Liver (tissue), 3 donors: ENCODE measurements around the gene RCOR2.

ENCODE experiments used
- EGR1 ChIP-seq, 2 donors: IDR thresholded peaks; 2 replicates each; pipeline ENCODE4 v1.6.1; 2016 to 2018; ENCODE audit warnings: antibody characterized with exemption in 2 of 2, low read depth in 2 of 2
- SP1 ChIP-seq: IDR thresholded peaks from 2 replicates; pipeline ENCODE4 v1.6.1; 2018; ENCODE audit warnings: antibody characterized with exemption, mild to moderate bottlenecking
- TF ChIP-seq, protein P1 (sequence below): fragments of 150-350 bp; IDR thresholded peaks from 2 replicates; pipeline ENCODE4 v1.5.1; 2017; ENCODE audit warnings: improper control_type of control experiment, low read depth, low read length; ENCODE audit not compliant: missing input control
- TF ChIP-seq, protein P2 (sequence below): IDR thresholded peaks from 2 replicates; pipeline ENCODE4 v1.6.1; 2016; ENCODE audit warnings: antibody characterized with exemption
- TF ChIP-seq, protein P3 (sequence below): IDR thresholded peaks from 2 replicates; pipeline ENCODE4 v1.6.1; 2016; ENCODE audit warnings: antibody characterized with exemption
- donor health status: healthy.
- donor health status: healthy.

DNA sequence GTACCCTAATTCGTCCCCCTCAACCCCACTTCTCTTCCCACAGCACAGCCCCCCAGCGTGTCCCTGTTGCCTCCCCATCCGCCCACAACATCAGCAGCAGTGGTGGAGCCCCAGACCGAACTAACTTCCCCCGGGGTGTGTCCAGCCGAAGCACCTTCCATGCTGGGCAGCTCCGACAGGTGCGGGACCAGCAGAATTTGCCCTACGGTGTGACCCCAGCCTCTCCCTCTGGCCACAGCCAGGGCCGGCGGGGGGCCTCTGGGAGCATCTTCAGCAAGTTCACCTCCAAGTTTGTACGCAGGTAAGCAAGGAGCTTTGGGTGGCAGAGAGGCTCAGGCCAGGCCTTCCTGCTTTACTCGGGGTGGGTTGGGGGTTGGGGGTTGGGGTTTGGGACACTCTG lies 12.2 kb downstream of the RCOR2 start:
- TF ChIP-seq, protein P1, sequence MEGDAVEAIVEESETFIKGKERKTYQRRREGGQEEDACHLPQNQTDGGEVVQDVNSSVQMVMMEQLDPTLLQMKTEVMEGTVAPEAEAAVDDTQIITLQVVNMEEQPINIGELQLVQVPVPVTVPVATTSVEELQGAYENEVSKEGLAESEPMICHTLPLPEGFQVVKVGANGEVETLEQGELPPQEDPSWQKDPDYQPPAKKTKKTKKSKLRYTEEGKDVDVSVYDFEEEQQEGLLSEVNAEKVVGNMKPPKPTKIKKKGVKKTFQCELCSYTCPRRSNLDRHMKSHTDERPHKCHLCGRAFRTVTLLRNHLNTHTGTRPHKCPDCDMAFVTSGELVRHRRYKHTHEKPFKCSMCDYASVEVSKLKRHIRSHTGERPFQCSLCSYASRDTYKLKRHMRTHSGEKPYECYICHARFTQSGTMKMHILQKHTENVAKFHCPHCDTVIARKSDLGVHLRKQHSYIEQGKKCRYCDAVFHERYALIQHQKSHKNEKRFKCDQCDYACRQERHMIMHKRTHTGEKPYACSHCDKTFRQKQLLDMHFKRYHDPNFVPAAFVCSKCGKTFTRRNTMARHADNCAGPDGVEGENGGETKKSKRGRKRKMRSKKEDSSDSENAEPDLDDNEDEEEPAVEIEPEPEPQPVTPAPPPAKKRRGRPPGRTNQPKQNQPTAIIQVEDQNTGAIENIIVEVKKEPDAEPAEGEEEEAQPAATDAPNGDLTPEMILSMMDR = no peak
- TF ChIP-seq EGR1 (IDR thresholded peaks at IDR 0.05; ENCODE audit: low read depth in 2 of 2) (no peak), SP1 (no peak)
- TF ChIP-seq, protein P2, sequence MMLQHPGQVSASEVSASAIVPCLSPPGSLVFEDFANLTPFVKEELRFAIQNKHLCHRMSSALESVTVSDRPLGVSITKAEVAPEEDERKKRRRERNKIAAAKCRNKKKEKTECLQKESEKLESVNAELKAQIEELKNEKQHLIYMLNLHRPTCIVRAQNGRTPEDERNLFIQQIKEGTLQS = no peak
- TF ChIP-seq, protein P3, sequence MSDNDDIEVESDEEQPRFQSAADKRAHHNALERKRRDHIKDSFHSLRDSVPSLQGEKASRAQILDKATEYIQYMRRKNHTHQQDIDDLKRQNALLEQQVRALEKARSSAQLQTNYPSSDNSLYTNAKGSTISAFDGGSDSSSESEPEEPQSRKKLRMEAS = no peak
